HEK293 (cell line): ENCODE measurements around the gene HSPA4.

Experiments
- FEZF1 ChIP-seq: fragments of 450-650 bp; formaldehyde crosslinking; IDR thresholded peaks from 2 replicates; pipeline ENCODE4 v1.5.1; 2016; ENCODE audit warnings: missing biosample characterization, missing genetic modification characterization
- GFI1B ChIP-seq: fragments of 450-650 bp; formaldehyde crosslinking; IDR thresholded peaks from 2 replicates; pipeline ENCODE4 v1.5.1; 2016; ENCODE audit warnings: missing biosample characterization, missing genetic modification characterization
- KLF16 ChIP-seq: fragments of 450-650 bp; formaldehyde crosslinking; IDR thresholded peaks from 2 replicates; pipeline ENCODE4 v1.5.1; 2017; ENCODE audit warnings: missing biosample characterization, missing genetic modification characterization
- KLF17 ChIP-seq: fragments of 450-650 bp; formaldehyde crosslinking; IDR thresholded peaks from 2 replicates; pipeline ENCODE4 v1.5.1; 2016; ENCODE audit warnings: missing biosample characterization, missing genetic modification characterization
- OSR2 ChIP-seq: fragments of 450-650 bp; formaldehyde crosslinking; IDR thresholded peaks from 2 replicates; pipeline ENCODE4 v1.5.1; 2016; ENCODE audit warnings: missing biosample characterization, missing genetic modification characterization
- PRDM10 ChIP-seq: fragments of 450-650 bp; formaldehyde crosslinking; IDR thresholded peaks from 2 replicates; pipeline ENCODE4 v1.5.1; 2016; ENCODE audit warnings: missing biosample characterization, missing genetic modification characterization
- REST ChIP-seq: fragments of 450-650 bp; formaldehyde crosslinking; IDR thresholded peaks from 2 replicates; pipeline ENCODE4 v1.5.1; 2016; ENCODE audit warnings: missing biosample characterization, missing genetic modification characterization
- SCRT2 ChIP-seq: fragments of 450-650 bp; formaldehyde crosslinking; IDR thresholded peaks from 2 replicates; pipeline ENCODE4 v1.5.1; 2016; ENCODE audit warnings: missing biosample characterization, missing genetic modification characterization
- SETDB1 ChIP-seq: IDR thresholded peaks from one replicate; pipeline ENCODE4 v1.6.1; 2017; ENCODE audit warnings: mild to moderate bottlenecking, low read length, moderate library complexity, mixed read lengths; ENCODE audit not compliant: insufficient read length
- SP7 ChIP-seq: fragments of 450-650 bp; formaldehyde crosslinking; IDR thresholded peaks from 2 replicates; pipeline ENCODE4 v1.5.1; 2016; ENCODE audit warnings: missing biosample characterization, missing genetic modification characterization
- ZBTB10 ChIP-seq: fragments of 450-650 bp; formaldehyde crosslinking; IDR thresholded peaks from 2 replicates; pipeline ENCODE4 v1.5.1; 2016; ENCODE audit warnings: missing biosample characterization, missing genetic modification characterization
- ZBTB21 ChIP-seq: fragments of 450-650 bp; formaldehyde crosslinking; IDR thresholded peaks from 2 replicates; pipeline ENCODE4 v1.5.1; 2017; ENCODE audit warnings: missing biosample characterization, missing genetic modification characterization
- ZNF132 ChIP-seq: fragments of 450-650 bp; formaldehyde crosslinking; IDR thresholded peaks from 2 replicates; pipeline ENCODE4 v1.5.1; 2017; ENCODE audit warnings: missing biosample characterization, missing genetic modification characterization, borderline replicate concordance
- ZNF175 ChIP-seq: fragments of 450-650 bp; formaldehyde crosslinking; IDR thresholded peaks from 2 replicates; pipeline ENCODE4 v1.5.1; 2016; ENCODE audit warnings: missing biosample characterization, missing genetic modification characterization
- ZNF2 ChIP-seq: fragments of 450-650 bp; formaldehyde crosslinking; IDR thresholded peaks from 2 replicates; pipeline ENCODE4 v1.5.1; 2016; ENCODE audit warnings: missing biosample characterization, missing genetic modification characterization
- ZNF23 ChIP-seq: fragments of 450-650 bp; formaldehyde crosslinking; IDR thresholded peaks from 2 replicates; pipeline ENCODE4 v1.5.1; 2016; ENCODE audit warnings: missing biosample characterization, missing genetic modification characterization, borderline replicate concordance
- ZNF248 ChIP-seq: fragments of 450-650 bp; formaldehyde crosslinking; IDR thresholded peaks from 2 replicates; pipeline ENCODE4 v1.5.1; 2017; ENCODE audit warnings: missing biosample characterization, missing genetic modification characterization
- ZNF518A ChIP-seq: fragments of 450-650 bp; formaldehyde crosslinking; conservative IDR thresholded peaks from 2 replicates; pipeline ENCODE4 v1.5.1; 2016; ENCODE audit warnings: low read depth, missing biosample characterization, missing genetic modification characterization
- ZNF670 ChIP-seq: fragments of 450-650 bp; formaldehyde crosslinking; IDR thresholded peaks from 2 replicates; pipeline ENCODE4 v1.5.1; 2016; ENCODE audit warnings: missing biosample characterization, missing genetic modification characterization, low read depth
- ZNF677 ChIP-seq: fragments of 450-650 bp; IDR thresholded peaks from 2 replicates; pipeline ENCODE4 v1.5.0; 2018; ENCODE audit warnings: missing biosample characterization, mild to moderate bottlenecking, missing genetic modification characterization, moderate library complexity
- ZNF768 ChIP-seq: fragments of 450-650 bp; formaldehyde crosslinking; IDR thresholded peaks from 2 replicates; pipeline ENCODE4 v1.5.1; 2018; ENCODE audit warnings: missing biosample characterization, mild to moderate bottlenecking, missing genetic modification characterization
- ZNF785 ChIP-seq: fragments of 450-650 bp; formaldehyde crosslinking; IDR thresholded peaks from 2 replicates; pipeline ENCODE4 v1.5.1; 2016; ENCODE audit warnings: missing biosample characterization, missing genetic modification characterization
- ZNF837 ChIP-seq: fragments of 450-650 bp; formaldehyde crosslinking; IDR thresholded peaks from 2 replicates; pipeline ENCODE4 v1.5.1; 2016; ENCODE audit warnings: missing biosample characterization, missing genetic modification characterization
- ZSCAN23 ChIP-seq: fragments of 450-650 bp; formaldehyde crosslinking; IDR thresholded peaks from 2 replicates; pipeline ENCODE4 v1.5.1; 2016; ENCODE audit warnings: missing biosample characterization, missing genetic modification characterization

HSPA4 gene

GRCh38 chr5:133048993-133049725 lies 2.7 kb upstream of the HSPA4 start (continued):
- TF ChIP-seq KLF17 (tag by site-specific recombination) = no peak
- TF ChIP-seq ZNF518A (tag by site-specific recombination) = no peak
- no peak for TF ChIP-seq ZNF837 (tag by site-specific recombination)
- no peak for TF ChIP-seq ZNF677 (tag by site-specific recombination)
- TF ChIP-seq ZNF768 (tag by site-specific recombination) = no peak
- no peak for TF ChIP-seq KLF16 (tag by site-specific recombination)
- no peak for TF ChIP-seq GFI1B (tag by site-specific recombination)
- TF ChIP-seq ZNF2 (tag by site-specific recombination) = peak; percentile 80
- no peak for TF ChIP-seq OSR2 (tag by site-specific recombination)
- no peak for TF ChIP-seq SCRT2
- no peak for TF ChIP-seq ZNF175 (tag by site-specific recombination)
- TF ChIP-seq ZBTB10 (tag by site-specific recombination) = no peak
- no peak; the same call in 1 of the 2 replicates for TF ChIP-seq FEZF1 (tag by site-specific recombination)
- no peak for TF ChIP-seq ZNF132 (tag by site-specific recombination)
- no peak for TF ChIP-seq ZBTB21 (tag by site-specific recombination)
- TF ChIP-seq ZNF248 = no peak
- TF ChIP-seq PRDM10 (tag by site-specific recombination) = peak; percentile 22; the same call in 1 of the 2 replicates
- no peak for TF ChIP-seq REST (tag by site-specific recombination)
- no peak for TF ChIP-seq ZSCAN23 (tag by site-specific recombination)
- TF ChIP-seq ZNF785 (tag by site-specific recombination) = no peak
- 0 out of 2 replicates have a peak, but pooled peaks have one; percentile 20 for TF ChIP-seq SP7 (tag by site-specific recombination)
- TF ChIP-seq ZNF670 (tag by site-specific recombination) = no peak
- TF ChIP-seq SETDB1 = no peak
- no peak for TF ChIP-seq ZNF23 (tag by site-specific recombination)
